ENCODE results near the gene CEACAM7. TPM values are rescaled to one million over a fixed set of nuclear protein-coding genes. Genes with fewer than 3 reads are reported as not detected.

Gene CEACAM7
- total RNA-seq, 1 donor from 2014 or later: not detected

GRCh38 chr19:41707871-41708371, 19.9 kb upstream of the CEACAM7 start:
- TF ChIP-seq CTCF (IDR thresholded peaks at IDR 0.05; ENCODE audit: insufficient read depth, low read length, poor library complexity, severe bottlenecking): no peak
- no peak overlapping the region for H3K4me3 ChIP-seq (ENCODE audit: low read depth, low read length)
- no peak for DNase-seq (ENCODE audit: low read depth)
- H3K27me3 ChIP-seq (ENCODE audit: control insufficient read depth, insufficient read depth, low read length): peaks cover 3% of the 10 kb centered on the region
- no peaks in the 10 kb centered on the region for H3K36me3 ChIP-seq (ENCODE audit: control insufficient read depth, insufficient read depth, low read length)

GRCh38 chr19:41707502-41707812, 19.4 kb upstream of the CEACAM7 start:
- Histone ChIP-seq H3K36me3 (ENCODE audit: control insufficient read depth, insufficient read depth, low read length) (no peaks in the 10 kb centered on the region), H3K4me3 (ENCODE audit: low read depth, low read length) (no peak overlapping the region), H3K27me3 (ENCODE audit: control insufficient read depth, insufficient read depth, low read length) (peaks cover 3% of the 10 kb centered on the region)
- no peak for DNase-seq (ENCODE audit: low read depth)
- TF ChIP-seq CTCF (IDR thresholded peaks at IDR 0.05; ENCODE audit: insufficient read depth, low read length, poor library complexity, severe bottlenecking): no peak

- Histone ChIP-seq H3K27me3 (ENCODE audit: control insufficient read depth, insufficient read depth, low read length) (peaks cover 3% of the 10 kb centered on the region), H3K4me3 (ENCODE audit: low read depth, low read length) (no peak overlapping the region), H3K36me3 (ENCODE audit: control insufficient read depth, insufficient read depth, low read length) (no peaks in the 10 kb centered on the region)
- no peak for DNase-seq (ENCODE audit: low read depth)
- peak; percentile 62 for TF ChIP-seq CTCF (IDR thresholded peaks at IDR 0.05; ENCODE audit: insufficient read depth, low read length, poor library complexity, severe bottlenecking)
Measured at GRCh38 chr19:41706741-41707501, 18.9 kb upstream of the CEACAM7 start.

- peaks cover 3% of the 10 kb centered on the region for H3K27me3 ChIP-seq (ENCODE audit: control insufficient read depth, insufficient read depth, low read length)
- H3K36me3 ChIP-seq (ENCODE audit: control insufficient read depth, insufficient read depth, low read length): no peaks in the 10 kb centered on the region
- no peak overlapping the region for H3K4me3 ChIP-seq (ENCODE audit: low read depth, low read length)
- DNase-seq (ENCODE audit: low read depth): no peak
- TF ChIP-seq CTCF (IDR thresholded peaks at IDR 0.05; ENCODE audit: insufficient read depth, low read length, poor library complexity, severe bottlenecking): no peak
Measured at GRCh38 chr19:41705393-41706174, 17.5 kb upstream of the CEACAM7 start.

GRCh38 chr19:41703602-41704293, 15.7 kb upstream of the CEACAM7 start:
- Histone ChIP-seq H3K36me3 (ENCODE audit: control insufficient read depth, insufficient read depth, low read length) (no peaks in the 10 kb centered on the region), H3K27me3 (ENCODE audit: control insufficient read depth, insufficient read depth, low read length) (peaks cover 3% of the 10 kb centered on the region), H3K4me3 (ENCODE audit: low read depth, low read length) (no peak overlapping the region)
- no peak for DNase-seq (ENCODE audit: low read depth)
- TF ChIP-seq CTCF (IDR thresholded peaks at IDR 0.05; ENCODE audit: insufficient read depth, low read length, poor library complexity, severe bottlenecking): no peak
